ENCODE results near the gene MSN.

The MSN gene

GRCh38 chrX:65674204-65674893 lies 6.9 kb downstream of the MSN start:
- no peak for FAIRE-seq

DNA sequence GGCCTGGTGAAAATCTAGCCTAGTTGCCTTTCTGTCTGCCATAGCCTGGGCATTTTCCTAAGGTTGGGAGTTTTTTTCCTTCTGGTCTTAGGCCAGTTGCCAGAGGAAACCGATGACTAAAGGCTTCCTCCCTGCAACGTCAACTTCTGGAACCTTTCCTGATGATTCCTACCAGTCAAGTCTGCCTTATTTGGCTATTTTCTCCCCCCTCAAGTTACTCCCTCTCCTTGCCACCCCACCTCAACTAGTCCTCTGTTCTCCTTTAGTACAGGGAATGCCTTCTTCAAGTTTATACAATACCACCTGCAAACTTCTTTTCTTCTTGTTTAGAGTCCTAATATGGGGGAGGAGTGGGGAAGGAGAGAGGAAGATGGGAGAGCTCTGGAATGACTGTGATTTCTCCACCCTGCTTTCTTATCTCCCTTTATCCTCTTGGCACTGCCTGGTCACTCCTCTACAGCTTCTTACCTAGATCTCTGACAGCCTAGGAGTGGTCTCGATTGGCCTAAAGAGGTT lies 10.6 kb downstream of the MSN start:
- FAIRE-seq = no peak

DNA sequence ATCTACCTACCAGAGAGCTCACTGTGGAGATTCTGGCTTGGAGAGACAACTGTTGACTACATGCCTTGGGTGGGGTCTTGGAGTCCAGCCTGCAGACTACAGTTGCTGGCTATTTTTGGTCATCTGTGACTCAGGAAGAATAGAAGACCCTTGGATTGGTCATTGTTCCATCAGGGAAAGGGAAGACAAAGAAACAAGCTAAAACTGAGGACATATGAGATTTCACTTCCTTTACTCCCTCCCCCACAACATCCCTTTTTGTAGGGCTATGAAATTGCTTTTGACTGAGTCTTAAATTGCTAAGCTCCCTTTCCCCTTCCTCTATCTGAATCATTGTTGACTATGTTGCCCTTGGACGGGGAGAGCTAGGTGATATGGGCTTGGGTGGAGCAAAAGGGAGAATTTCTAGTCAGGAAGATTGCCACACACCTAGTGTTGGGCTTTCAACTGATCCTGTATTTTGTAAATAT lies 11.7 kb downstream of the MSN start:
- FAIRE-seq = no peak

- no peak for FAIRE-seq
Observed at GRCh38 chrX:65681810-65682209, 14.4 kb downstream of the MSN start.

- FAIRE-seq = no peak
Observed at GRCh38 chrX:65685112-65685511, 17.7 kb downstream of the MSN start.

DNA sequence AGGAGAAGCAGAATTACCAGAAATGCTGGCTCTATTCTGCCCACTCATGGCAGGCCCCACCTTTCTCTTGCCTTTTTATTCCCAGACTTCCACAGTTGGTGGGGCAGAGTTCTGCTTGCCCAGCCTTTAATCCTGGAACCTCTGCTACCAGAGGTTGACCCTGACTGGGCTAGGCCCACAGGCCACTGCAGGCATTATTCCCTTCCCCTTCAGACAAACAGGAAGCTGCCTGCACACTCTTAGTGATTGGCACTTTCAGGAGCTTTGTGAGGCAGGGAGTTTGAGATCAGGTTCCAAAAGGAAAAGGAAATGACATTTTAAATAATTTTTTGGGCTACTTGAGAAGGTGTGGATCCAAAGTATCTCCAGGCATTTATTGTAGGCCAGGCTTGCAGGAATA lies 18.8 kb downstream of the MSN start:
- FAIRE-seq = no peak

DNA sequence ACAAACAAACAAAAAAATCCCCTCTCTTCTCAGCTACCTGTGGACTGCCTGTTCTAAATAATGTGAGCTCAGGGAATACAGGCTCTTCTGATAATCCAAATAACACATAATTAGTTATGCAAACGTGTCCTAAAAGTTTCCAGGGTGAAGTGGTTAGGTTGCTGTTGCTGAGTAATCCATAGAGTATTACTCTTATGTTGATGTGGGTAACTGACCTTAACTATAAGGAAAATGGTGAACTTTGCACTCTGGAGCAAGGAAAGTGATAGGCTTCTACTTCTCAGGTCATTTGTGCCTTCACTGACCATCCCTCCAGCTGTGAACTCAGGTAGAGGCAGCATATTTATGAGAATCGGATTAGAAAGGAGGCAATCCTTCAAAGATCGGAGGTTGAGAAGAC lies 19.9 kb downstream of the MSN start:
- no peak for FAIRE-seq

GRCh38 chrX:65688403-65688871 lies 21.0 kb downstream of the MSN start:
- FAIRE-seq = no peak

DNA sequence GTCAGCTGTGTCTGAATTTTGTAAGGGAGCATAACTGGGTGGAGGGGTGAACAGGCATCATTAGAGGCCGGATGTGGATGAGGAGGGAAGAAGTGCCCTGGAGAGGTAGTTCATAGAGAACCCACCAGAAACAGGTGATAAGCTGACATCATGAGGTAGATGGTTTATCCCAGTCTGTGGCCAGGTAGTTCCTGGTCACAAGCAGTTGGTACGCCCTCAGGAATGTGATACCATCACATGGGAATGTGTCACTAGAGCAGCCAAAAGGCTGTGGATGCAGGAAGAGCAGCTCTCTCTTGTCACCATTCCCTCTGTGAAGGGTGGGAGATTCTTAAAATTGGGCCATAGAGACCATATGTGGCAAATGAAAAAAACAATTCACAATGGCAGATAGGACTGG lies 21.9 kb downstream of the MSN start:
- FAIRE-seq = no peak

- no peak for FAIRE-seq
Observed at GRCh38 chrX:65690057-65690855, 22.8 kb downstream of the MSN start.

DNA sequence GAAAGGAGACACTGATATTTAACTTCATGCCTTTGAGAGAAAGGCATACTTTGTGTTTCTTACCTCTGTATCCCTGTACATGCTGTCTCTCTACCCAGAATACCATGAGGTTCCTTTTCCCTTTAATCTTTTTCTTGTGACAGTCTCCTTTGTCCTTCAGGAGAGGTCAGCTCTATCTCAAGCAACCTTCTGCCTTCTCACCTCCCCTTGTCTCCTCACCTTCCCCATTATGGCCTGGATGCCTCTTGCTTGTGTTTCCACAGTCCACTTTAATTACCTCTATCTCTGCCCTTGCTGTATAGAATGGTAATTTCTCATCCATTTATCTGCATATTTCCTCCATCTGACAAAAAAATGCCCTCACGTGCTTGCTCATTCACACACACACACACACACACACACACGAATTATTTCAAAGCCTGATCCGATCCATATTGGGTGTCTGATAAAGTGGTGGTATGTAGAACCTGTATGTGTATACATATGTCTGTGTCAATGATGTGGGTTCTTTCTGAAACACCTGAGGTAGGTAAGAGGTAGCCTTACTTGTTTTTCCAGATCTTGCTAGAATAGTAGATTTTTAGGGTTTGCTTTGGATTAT lies 28.5 kb downstream of the MSN start:
- no peak for FAIRE-seq

DNA sequence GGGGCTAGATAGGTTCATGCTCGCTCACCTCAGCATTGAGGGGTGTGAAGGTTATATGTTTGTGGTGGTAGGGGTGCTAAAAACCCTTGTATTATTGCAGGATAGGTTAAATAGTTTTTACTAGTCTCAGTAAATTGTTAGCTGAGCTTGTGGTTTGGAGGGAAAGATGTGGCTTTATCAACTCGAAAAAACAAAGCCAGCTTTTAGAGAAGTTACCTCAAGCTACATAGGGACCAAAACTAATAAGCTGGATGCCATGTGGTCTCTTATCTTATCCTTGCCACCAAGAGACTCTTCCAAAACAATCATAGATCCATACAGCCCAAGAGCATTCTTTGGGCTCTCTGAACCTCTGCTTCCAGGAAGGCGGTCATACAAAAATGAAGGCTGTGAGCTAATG lies 29.2 kb downstream of the MSN start:
- no peak for FAIRE-seq

- no peak for FAIRE-seq
Observed at GRCh38 chrX:65697211-65697641, 29.8 kb downstream of the MSN start.

DNA sequence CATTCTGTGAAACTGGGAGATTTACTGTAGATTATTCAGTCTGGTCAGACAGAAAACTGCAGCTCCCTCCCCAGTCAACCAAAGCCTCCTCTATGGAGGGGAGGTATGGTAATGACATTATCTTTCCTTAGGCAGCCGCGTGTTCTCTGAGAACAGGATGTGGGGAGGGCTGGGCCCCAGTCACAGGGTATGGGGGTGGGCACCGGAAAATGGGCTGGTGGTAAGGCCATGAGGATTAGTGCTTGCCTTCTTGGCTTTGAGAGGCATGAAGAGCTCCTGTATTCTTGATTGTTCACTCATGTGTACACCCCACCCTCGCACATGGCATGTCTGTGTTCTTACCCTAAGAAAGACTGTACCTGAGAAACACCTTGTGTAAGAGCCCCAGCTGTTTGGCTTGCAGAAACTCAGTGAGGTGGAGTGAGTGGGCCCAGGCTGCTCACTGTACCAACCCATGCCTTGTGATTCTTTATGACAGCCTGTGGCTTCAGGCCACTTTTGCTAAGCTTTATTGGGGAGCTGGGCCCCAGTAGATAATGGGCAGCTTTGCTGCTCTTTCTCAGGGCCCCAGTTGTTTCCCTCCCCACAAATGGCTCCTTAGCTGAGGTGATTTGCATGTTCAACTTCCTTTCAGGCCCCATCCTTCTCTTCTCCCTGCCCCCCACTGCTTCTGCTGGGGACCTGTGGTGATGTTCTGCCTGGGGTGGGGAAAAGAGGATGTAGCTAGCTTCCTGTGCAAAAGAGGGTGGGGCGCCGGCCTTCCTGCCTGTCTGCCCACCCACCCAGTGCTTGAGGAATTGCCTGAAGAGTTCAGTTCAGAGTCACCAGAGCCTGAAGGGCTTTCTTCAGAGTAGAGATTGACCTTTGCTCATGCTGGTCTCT lies 30.7 kb downstream of the MSN start:
- FAIRE-seq = no peak

GRCh38 chrX:65702956-65703355 lies 35.5 kb downstream of the MSN start:
- no peak for FAIRE-seq

GRCh38 chrX:65705439-65705838 lies 38.0 kb downstream of the MSN start:
- FAIRE-seq = no peak

GRCh38 chrX:65706041-65706828 lies 38.8 kb downstream of the MSN start:
- no peak for FAIRE-seq

GRCh38 chrX:65707151-65707550 lies 39.7 kb downstream of the MSN start:
- no peak for FAIRE-seq

GRCh38 chrX:65712005-65712806 lies 44.8 kb downstream of the MSN start:
- FAIRE-seq = no peak

- FAIRE-seq = no peak
Observed at GRCh38 chrX:65718538-65718937, 51.1 kb downstream of the MSN start.

Measured in colon (tissue), 2 donors.